SJCRH30 (cell line): ENCODE data around the gene MPG. TPM values are rescaled to one million over a fixed set of nuclear protein-coding genes. Genes with fewer than 3 reads are reported as not detected.

Experiments used
- DNase-seq, 2 experiments: peaks; one replicate each; pipeline ENCODE4 v3.0.0-alpha.2; 2015 to 2020
- H3K27ac ChIP-seq: fragments of 250-450 bp; sonication (Bioruptor Pico); 2 replicates; pipeline ENCODE4 v1.5.1; 2020; ENCODE audit warnings: mild to moderate bottlenecking, moderate library complexity
- H3K27me3 ChIP-seq: fragments of 250-450 bp; sonication (Bioruptor Pico); 2 replicates; pipeline ENCODE4 v1.5.1; 2020; ENCODE audit warnings: mild to moderate bottlenecking, moderate library complexity
- H3K36me3 ChIP-seq: fragments of 250-450 bp; sonication (Bioruptor Pico); 2 replicates; pipeline ENCODE4 v1.5.1; 2020; ENCODE audit warnings: mild to moderate bottlenecking, moderate library complexity
- H3K4me1 ChIP-seq: fragments of 250-450 bp; sonication (Bioruptor Pico); 2 replicates; pipeline ENCODE4 v1.5.1; 2020; ENCODE audit warnings: mild to moderate bottlenecking, moderate library complexity
- H3K4me3 ChIP-seq: fragments of 250-450 bp; sonication (Bioruptor Pico); 2 replicates; pipeline ENCODE4 v1.5.1; 2020; ENCODE audit warnings: mild to moderate bottlenecking, moderate library complexity
- H3K9me3 ChIP-seq: fragments of 250-450 bp; sonication (Bioruptor Pico); replicated peaks from 2 replicates; pipeline ENCODE4 v1.5.1; 2020; ENCODE audit warnings: mild to moderate bottlenecking, moderate library complexity
- total RNA-seq: library from RNA; depleted of rRNA; stranded (reverse); fragments of >200 nt; shearing (Covaris generic); gene quantifications from 2 replicates; pipeline ENCODE4 v1.2.3, GENCODE V29; 2014

MPG gene
- total RNA-seq, 1 experiment from 2014 or later, result 37.8 TPM

- DNase-seq, result peak; percentile 48 to 51
- no peak overlapping the region for H3K4me3 ChIP-seq
- H3K4me1 ChIP-seq, result peaks cover 34% of the 10 kb centered on the region
- H3K36me3 ChIP-seq, result no peaks in the 10 kb centered on the region
- H3K27ac ChIP-seq, result 0 out of 2 replicates have a peak overlapping the region, but pooled peaks have one; percentile 12
- H3K27me3 ChIP-seq, result no peaks in the 10 kb centered on the region
- H3K9me3 ChIP-seq, result no peaks in the 10 kb centered on the region
Measured at GRCh38 chr16:67884-68789, 9.9 kb upstream of the MPG start.

GRCh38 chr16:69181-69580 lies 8.8 kb upstream of the MPG start:
- Histone ChIP-seq H3K4me1 (peaks cover 40% of the 10 kb centered on the region), H3K27me3 (no peaks in the 10 kb centered on the region), H3K36me3 (no peaks in the 10 kb centered on the region), H3K9me3 (no peaks in the 10 kb centered on the region), H3K27ac (no peak overlapping the region), H3K4me3 (no peak overlapping the region)
- no peak for DNase-seq

- Histone ChIP-seq H3K27ac (no peak overlapping the region; the same call in 1 of the 2 replicates), H3K9me3 (no peaks in the 10 kb centered on the region), H3K4me3 (peak overlapping the region; percentile 70), H3K4me1 (peaks cover 46% of the 10 kb centered on the region), H3K36me3 (no peaks in the 10 kb centered on the region), H3K27me3 (no peaks in the 10 kb centered on the region)
- no peak for DNase-seq
Measured at GRCh38 chr16:71210-71539, 6.8 kb upstream of the MPG start.

- H3K36me3 ChIP-seq, result no peaks in the 10 kb centered on the region
- no peaks in the 10 kb centered on the region for H3K9me3 ChIP-seq
- peak; percentile 83 to 85 for DNase-seq
- H3K4me1 ChIP-seq, result peaks cover 51% of the 10 kb centered on the region
- peak overlapping the region; percentile 34; the same call in 1 of the 2 replicates for H3K27ac ChIP-seq
- H3K4me3 ChIP-seq, result peak overlapping the region; percentile 70
- no peaks in the 10 kb centered on the region for H3K27me3 ChIP-seq
Measured at GRCh38 chr16:71540-72401, 6.3 kb upstream of the MPG start.

GRCh38 chr16:72561-73548 lies 5.2 kb upstream of the MPG start, which contains the start of gene RHBDF1:
RHBDF1 (minus strand) TSS chr16:72631; CDS start chr16:65015, 7,616 bp downstream.
- H3K9me3 ChIP-seq, result no peaks in the 10 kb centered on the region
- no peaks in the 10 kb centered on the region for H3K36me3 ChIP-seq
- peak; percentile 44 to 70 for DNase-seq
- peaks cover 56% of the 10 kb centered on the region for H3K4me1 ChIP-seq
- H3K27me3 ChIP-seq, result no peaks in the 10 kb centered on the region
- peak within 1 kb of the TSS; percentile 34; the same call in 1 of the 2 replicates for H3K27ac ChIP-seq
- peak within 1 kb of the TSS; percentile 70 for H3K4me3 ChIP-seq

GRCh38 chr16:74051-74746 lies 3.8 kb upstream of the MPG start:
- DNase-seq, result no peak
- Histone ChIP-seq H3K36me3 (no peaks in the 10 kb centered on the region), H3K27ac (no peak overlapping the region), H3K4me3 (no peak overlapping the region), H3K9me3 (no peaks in the 10 kb centered on the region), H3K27me3 (no peaks in the 10 kb centered on the region), H3K4me1 (peaks cover 52% of the 10 kb centered on the region)

- no peak overlapping the region for H3K4me3 ChIP-seq
- peaks cover 1% of the 10 kb centered on the region; the same call in 1 of the 2 replicates for H3K36me3 ChIP-seq
- no peaks in the 10 kb centered on the region for H3K27me3 ChIP-seq
- H3K4me1 ChIP-seq, result peaks cover 58% of the 10 kb centered on the region
- DNase-seq, result no peak
- H3K9me3 ChIP-seq, result no peaks in the 10 kb centered on the region
- H3K27ac ChIP-seq, result peak overlapping the region; percentile 77; the same call in 1 of the 2 replicates
Measured at GRCh38 chr16:74747-75334, 3.2 kb upstream of the MPG start.

- DNase-seq, result peak; percentile 71 to 78
- Histone ChIP-seq H3K9me3 (no peaks in the 10 kb centered on the region), H3K4me3 (no peak overlapping the region), H3K4me1 (peaks cover 56% of the 10 kb centered on the region), H3K36me3 (peaks cover 6% of the 10 kb centered on the region; the same call in 1 of the 2 replicates), H3K27me3 (no peaks in the 10 kb centered on the region), H3K27ac (peak overlapping the region; percentile 77)
Measured at GRCh38 chr16:75580-76501, 2.2 kb upstream of the MPG start.

GRCh38 chr16:76535-77272 lies 1.3 kb upstream of the MPG start:
- H3K4me1 ChIP-seq, result peaks cover 51% of the 10 kb centered on the region
- no peaks in the 10 kb centered on the region for H3K27me3 ChIP-seq
- H3K36me3 ChIP-seq, result peaks cover 6% of the 10 kb centered on the region; the same call in 1 of the 2 replicates
- H3K9me3 ChIP-seq, result no peaks in the 10 kb centered on the region
- H3K4me3 ChIP-seq, result peak overlapping the region; percentile 75
- H3K27ac ChIP-seq, result peak overlapping the region; percentile 77
- peak; percentile 83 to 85 for DNase-seq

GRCh38 chr16:77273-77806 lies 685 bp upstream of the MPG start:
- Histone ChIP-seq H3K27me3 (no peaks in the 10 kb centered on the region), H3K9me3 (no peaks in the 10 kb centered on the region), H3K4me3 (peak overlapping the region; percentile 75), H3K4me1 (peaks cover 51% of the 10 kb centered on the region), H3K27ac (peak overlapping the region; percentile 77), H3K36me3 (peaks cover 6% of the 10 kb centered on the region; the same call in 1 of the 2 replicates)
- peak; percentile 64 to 69 for DNase-seq

- peak overlapping the region; percentile 75 for H3K4me3 ChIP-seq
- peaks cover 6% of the 10 kb centered on the region; the same call in 1 of the 2 replicates for H3K36me3 ChIP-seq
- DNase-seq, result no peak
- no peaks in the 10 kb centered on the region for H3K9me3 ChIP-seq
- H3K27ac ChIP-seq, result peak overlapping the region; percentile 44
- H3K27me3 ChIP-seq, result no peaks in the 10 kb centered on the region
- H3K4me1 ChIP-seq, result peaks cover 53% of the 10 kb centered on the region
Measured at GRCh38 chr16:78444-79150, 572 bp downstream of the MPG start.
